ENCODE data around the gene ACBD4.
"Not testable (repeated sequence)": the region's sequence is repeated elsewhere in the genome, so short reads cannot be mapped to it uniquely, and the experiment has no call there.

The ACBD4 gene

GRCh38 chr17:45119964-45120363, 15.5 kb upstream of the ACBD4 start:
- no peak for DNase-seq (ENCODE audit: low spot score)

- DNase-seq (ENCODE audit: low spot score), result no peak
These were observed 14.9 kb upstream of the ACBD4 start for GRCh38 chr17:45120558-45120957.

GRCh38 chr17:45121055-45121454, 14.4 kb upstream of the ACBD4 start:
- DNase-seq (ENCODE audit: low spot score), result no peak

GRCh38 chr17:45123076-45123770, 12.3 kb upstream of the ACBD4 start:
- no peak for DNase-seq (ENCODE audit: low spot score)

GRCh38 chr17:45123930-45124796, 11.3 kb upstream of the ACBD4 start:
- DNase-seq (ENCODE audit: low spot score), result peak; percentile 62

GRCh38 chr17:45124797-45125122, 10.7 kb upstream of the ACBD4 start:
- not testable (repeated sequence) for DNase-seq (ENCODE audit: low spot score)

GRCh38 chr17:45125509-45125908, 10.0 kb upstream of the ACBD4 start:
- no peak for DNase-seq (ENCODE audit: low spot score)

GRCh38 chr17:45127207-45127547, 8.3 kb upstream of the ACBD4 start:
- DNase-seq (ENCODE audit: low spot score), result no peak

- no peak for DNase-seq (ENCODE audit: low spot score)
These were observed 7.8 kb upstream of the ACBD4 start for GRCh38 chr17:45127548-45128300.

GRCh38 chr17:45128331-45128730, 7.2 kb upstream of the ACBD4 start:
- DNase-seq (ENCODE audit: low spot score), result no peak

- DNase-seq (ENCODE audit: low spot score), result no peak
These were observed 6.5 kb upstream of the ACBD4 start for GRCh38 chr17:45128989-45129388.

GRCh38 chr17:45129426-45129939, 6.0 kb upstream of the ACBD4 start:
- DNase-seq (ENCODE audit: low spot score), result no peak

- DNase-seq (ENCODE audit: low spot score), result no peak
These were observed 5.4 kb upstream of the ACBD4 start for GRCh38 chr17:45129940-45130680.

- DNase-seq (ENCODE audit: low spot score), result no peak
These were observed 4.5 kb upstream of the ACBD4 start for GRCh38 chr17:45130681-45131615.

- peak; percentile 23 for DNase-seq (ENCODE audit: low spot score)
These were observed 3.7 kb upstream of the ACBD4 start for GRCh38 chr17:45131616-45132319.

GRCh38 chr17:45132320-45132571, 3.2 kb upstream of the ACBD4 start, which contains the start of gene PLCD3:
PLCD3 (minus strand) TSS chr17:45132515; CDS start chr17:45132410, 105 bp downstream.
- DNase-seq (ENCODE audit: low spot score), result peak; percentile 61

GRCh38 chr17:45132572-45133463, 2.7 kb upstream of the ACBD4 start:
- DNase-seq (ENCODE audit: low spot score), result peak; percentile 59

- no peak for DNase-seq (ENCODE audit: low spot score)
These were observed 698 bp downstream of the ACBD4 start for GRCh38 chr17:45135978-45136791.
